ENCODE measurements around the gene TAX1BP3. TPM values are rescaled to one million over a fixed set of nuclear protein-coding genes. Genes with fewer than 3 reads are reported as not detected.
"Not testable (repeated sequence)": the region's sequence is repeated elsewhere in the genome, so short reads cannot be mapped to it uniquely, and the experiment has no call there.

Gene TAX1BP3, protein sequence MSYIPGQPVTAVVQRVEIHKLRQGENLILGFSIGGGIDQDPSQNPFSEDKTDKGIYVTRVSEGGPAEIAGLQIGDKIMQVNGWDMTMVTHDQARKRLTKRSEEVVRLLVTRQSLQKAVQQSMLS
- total RNA-seq: 198 to 242 TPM (median 230 TPM) in 3 replicates
- long read RNA-seq, transcript TAX1BP3-201 (4 exons, 1,377 nt): major isoform, 80 of 94 reads
- long read RNA-seq, partial matches to known transcripts: 0 of 94 reads
- long read RNA-seq, other reads (novel, unspliced or antisense): 10 of 94 reads

GRCh38 chr17:3668279-3669084 is at the start of gene TAX1BP3, which contains the start of gene EMC6:
TSS of gene TAX1BP3 (minus strand) at chr17:3668578. CDS start at chr17:3668526, 52 bp downstream.
TSS of gene EMC6 (plus strand) at chr17:3668812. CDS start at chr17:3669147, 335 bp downstream.
- Mint-ChIP-seq H3K9me3 (ENCODE audit: low read depth) (no peaks in the 10 kb centered on the region), H3K27me3 (ENCODE audit: low read depth) (no peaks in the 10 kb centered on the region)
- peak; percentile 99 for DNase-seq (ENCODE audit: low spot score)

DNA sequence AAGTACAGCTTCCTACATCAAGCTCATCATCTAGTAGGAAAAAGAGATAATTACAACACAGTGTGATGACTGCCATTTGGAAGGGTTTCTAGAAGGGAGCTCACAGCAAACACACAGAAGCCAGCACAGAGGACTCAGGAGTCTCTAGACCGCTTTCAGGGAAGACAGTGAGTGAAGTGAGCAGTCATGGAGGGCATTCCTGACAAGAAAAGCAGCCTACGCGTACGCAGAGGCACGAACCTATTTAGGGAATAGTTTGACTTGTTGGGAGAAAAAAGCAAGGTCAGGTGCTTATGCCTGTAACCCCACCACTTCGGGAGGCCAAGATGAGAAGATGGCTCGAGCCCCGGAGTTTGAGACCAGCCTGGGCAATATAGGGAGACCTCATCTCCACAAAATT is 46.9 kb upstream of the TAX1BP3 start:
- no peaks in the 10 kb centered on the region for H3K27me3 Mint-ChIP-seq (ENCODE audit: low read depth)

More at GRCh38 chr17:3668279-3669084, at the start of gene TAX1BP3, which contains the start of gene EMC6:
- TF ChIP-seq CTCF (IDR thresholded peaks at IDR 0.05): no peak
- Mint-ChIP-seq H3K4me1 (ENCODE audit: low read depth) (peaks cover 37% of the 10 kb centered on the region), H3K36me3 (ENCODE audit: low read depth) (peaks cover 2% of the 10 kb centered on the region), H3K27ac (ENCODE audit: unreplicated experiment) (peak within 1 kb of the TSS; percentile 95), H3K4me3 (ENCODE audit: unreplicated experiment) (peak within 1 kb of the TSS; percentile 91)

DNA sequence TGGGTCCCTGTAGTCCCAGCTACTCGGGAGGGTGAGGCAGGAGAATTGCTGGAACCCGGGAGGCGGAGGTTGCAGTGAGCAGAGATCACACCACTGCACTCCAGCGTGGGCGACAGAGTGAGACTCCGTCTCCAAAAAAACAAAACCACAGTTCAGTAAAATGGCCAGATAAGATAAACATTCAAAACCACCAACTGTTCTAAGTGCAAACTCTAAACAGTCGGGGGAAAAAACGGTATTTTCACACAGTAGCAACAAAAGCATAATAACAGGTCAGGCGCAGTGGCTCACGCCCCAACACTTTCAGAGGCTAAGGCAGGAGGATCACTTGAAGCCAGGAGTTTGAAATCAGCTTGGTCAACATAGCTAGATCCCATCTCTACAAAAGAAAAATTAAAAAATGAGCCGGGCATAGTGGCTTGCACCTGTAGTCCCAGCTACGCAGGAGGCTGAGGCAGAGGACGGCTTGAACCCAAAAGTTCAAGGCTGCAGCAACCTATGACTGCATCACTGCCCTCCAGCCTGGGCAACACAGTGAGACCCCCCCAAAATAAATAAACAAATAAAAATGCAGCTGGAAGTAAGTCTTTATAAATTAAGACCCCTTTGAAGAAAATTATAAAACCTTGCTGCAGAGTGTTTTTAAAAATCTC is 44.6 kb upstream of the TAX1BP3 start:
- Mint-ChIP-seq H3K9me3 (ENCODE audit: low read depth) (no peaks in the 10 kb centered on the region), H3K4me1 (ENCODE audit: low read depth) (no peaks in the 10 kb centered on the region), H3K27me3 (ENCODE audit: low read depth) (no peaks in the 10 kb centered on the region), H3K4me3 (ENCODE audit: unreplicated experiment) (no peak overlapping the region), H3K27ac (ENCODE audit: unreplicated experiment) (no peak overlapping the region), H3K36me3 (ENCODE audit: low read depth) (peaks cover 28% of the 10 kb centered on the region)
- TF ChIP-seq CTCF (IDR thresholded peaks at IDR 0.05): no peak
- DNase-seq (ENCODE audit: low spot score): no peak

More for the DNA sequence above, 46.9 kb upstream of the TAX1BP3 start:
- Mint-ChIP-seq H3K36me3 (ENCODE audit: low read depth) (peaks cover 30% of the 10 kb centered on the region), H3K4me3 (ENCODE audit: unreplicated experiment) (no peak overlapping the region), H3K27ac (ENCODE audit: unreplicated experiment) (no peak overlapping the region), H3K4me1 (ENCODE audit: low read depth) (peaks cover 7% of the 10 kb centered on the region), H3K9me3 (ENCODE audit: low read depth) (no peaks in the 10 kb centered on the region)
- no peak for DNase-seq (ENCODE audit: low spot score)
- TF ChIP-seq CTCF (IDR thresholded peaks at IDR 0.05): no peak

- H3K27ac Mint-ChIP-seq (ENCODE audit: unreplicated experiment): no peak overlapping the region
- TF ChIP-seq CTCF (IDR thresholded peaks at IDR 0.05): no peak
Observed at GRCh38 chr17:3710951-3711383, 42.6 kb upstream of the TAX1BP3 start.

DNA sequence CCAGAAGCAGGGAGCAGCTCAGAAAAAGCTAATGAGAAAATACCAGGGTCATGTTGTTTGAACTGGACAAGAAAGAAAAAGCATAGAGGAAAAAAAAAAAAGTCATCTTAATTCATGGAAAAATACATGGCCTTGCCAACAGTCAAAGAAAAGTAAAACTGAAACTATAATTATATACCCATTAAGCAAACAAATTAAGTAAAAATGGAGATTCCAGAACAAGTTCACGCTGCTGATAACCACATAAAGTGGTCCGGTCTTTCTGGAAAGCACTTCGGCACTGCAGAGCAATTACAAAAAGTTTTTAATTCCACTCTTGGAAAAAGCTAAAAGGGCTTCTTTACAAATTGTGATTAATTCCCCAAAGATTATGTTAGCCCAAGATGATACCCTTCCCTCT is 40.0 kb upstream of the TAX1BP3 start:
- Mint-ChIP-seq H3K36me3 (ENCODE audit: low read depth) (peaks cover 9% of the 10 kb centered on the region), H3K27ac (ENCODE audit: unreplicated experiment) (no peak overlapping the region), H3K4me1 (ENCODE audit: low read depth) (no peaks in the 10 kb centered on the region), H3K4me3 (ENCODE audit: unreplicated experiment) (no peak overlapping the region), H3K27me3 (ENCODE audit: low read depth) (no peaks in the 10 kb centered on the region), H3K9me3 (ENCODE audit: low read depth) (no peaks in the 10 kb centered on the region)
- no peak for DNase-seq (ENCODE audit: low spot score)
- no peak for TF ChIP-seq CTCF (IDR thresholded peaks at IDR 0.05)

More at GRCh38 chr17:3710951-3711383, 42.6 kb upstream of the TAX1BP3 start:
- peaks cover 16% of the 10 kb centered on the region for H3K36me3 Mint-ChIP-seq (ENCODE audit: low read depth)
- H3K4me1 Mint-ChIP-seq (ENCODE audit: low read depth): no peaks in the 10 kb centered on the region
- no peaks in the 10 kb centered on the region for H3K27me3 Mint-ChIP-seq (ENCODE audit: low read depth)
- no peak for DNase-seq (ENCODE audit: low spot score)
- H3K4me3 Mint-ChIP-seq (ENCODE audit: unreplicated experiment): no peak overlapping the region
- H3K9me3 Mint-ChIP-seq (ENCODE audit: low read depth): no peaks in the 10 kb centered on the region

DNA sequence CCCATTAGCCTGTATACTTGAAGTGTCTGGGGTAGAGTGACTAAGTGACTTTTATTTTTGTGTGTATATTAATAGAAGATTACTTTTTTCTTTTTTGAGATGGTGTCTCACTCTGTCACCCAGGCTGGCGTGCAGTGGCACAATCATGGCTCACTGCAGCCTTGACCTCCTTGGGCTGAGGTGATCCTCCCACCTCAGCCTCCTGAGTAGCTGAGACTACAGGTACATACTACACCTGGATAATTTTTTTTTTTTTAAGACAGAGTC is 37.3 kb upstream of the TAX1BP3 start:
- not testable (repeated sequence) for H3K4me3 Mint-ChIP-seq (ENCODE audit: unreplicated experiment); H3K27ac Mint-ChIP-seq (ENCODE audit: unreplicated experiment); H3K9me3 Mint-ChIP-seq (ENCODE audit: low read depth); H3K36me3 Mint-ChIP-seq (ENCODE audit: low read depth); H3K27me3 Mint-ChIP-seq (ENCODE audit: low read depth); DNase-seq (ENCODE audit: low spot score); H3K4me1 Mint-ChIP-seq (ENCODE audit: low read depth)

Measured in chondrocyte (in vitro differentiated cells).